HFFc6 (cell line): ENCODE results near the gene C19orf38. TPM values are rescaled to one million over a fixed set of nuclear protein-coding genes. Genes with fewer than 3 reads are reported as not detected.
"Not testable (repeated sequence)": the region's sequence is repeated elsewhere in the genome, so short reads cannot be mapped to it uniquely, and the experiment has no call there.

Source experiments
- DNase-seq: peaks from one replicate; pipeline ENCODE4 v3.0.0-alpha.2; 2018
- H3K27ac Mint-ChIP-seq: 2 replicates; pipeline ENCODE4 v1.8.0; 2020; ENCODE audit warnings: mild to moderate bottlenecking, mixed read lengths
- H3K27me3 Mint-ChIP-seq: 2 replicates; pipeline ENCODE4 v1.8.0; 2021; ENCODE audit warnings: mild to moderate bottlenecking, moderate library complexity, mixed read lengths; ENCODE audit not compliant: insufficient read depth
- H3K36me3 Mint-ChIP-seq: 2 replicates; pipeline ENCODE4 v1.8.0; 2021; ENCODE audit warnings: low read depth, mixed read lengths
- H3K4me1 Mint-ChIP-seq: 2 replicates; pipeline ENCODE4 v1.8.0; 2020; ENCODE audit warnings: low read depth, mixed read lengths
- H3K4me3 Mint-ChIP-seq: 2 replicates; pipeline ENCODE4 v1.8.0; 2020; ENCODE audit warnings: mild to moderate bottlenecking, moderate library complexity, mixed read lengths
- H3K9me3 Mint-ChIP-seq: 2 replicates; pipeline ENCODE4 v1.8.0; 2020; ENCODE audit warnings: mild to moderate bottlenecking, mixed read lengths
- CTCF ChIP-seq: fragments of 200-600 bp; sonication (generic); IDR thresholded peaks from 2 replicates; pipeline ENCODE4 v1.5.0; 2021; ENCODE audit warnings: antibody characterized with exemption, mild to moderate bottlenecking
- total RNA-seq, 6 experiments: library from RNA; stranded (reverse); fragmentation: NEBNext Ultra II Directional; extraction: Animal tissue kit (Norgen Biotek cat#: 25700); gene quantifications; 2 replicates in 1 of 6; 3 replicates in 5 of 6; pipeline ENCODE4 v1.2.3, GENCODE V29; 2021

The C19orf38 gene
- total RNA-seq, 6 experiments from 2014 or later, result 0.40 to 0.71 TPM; not detected in 4

DNA sequence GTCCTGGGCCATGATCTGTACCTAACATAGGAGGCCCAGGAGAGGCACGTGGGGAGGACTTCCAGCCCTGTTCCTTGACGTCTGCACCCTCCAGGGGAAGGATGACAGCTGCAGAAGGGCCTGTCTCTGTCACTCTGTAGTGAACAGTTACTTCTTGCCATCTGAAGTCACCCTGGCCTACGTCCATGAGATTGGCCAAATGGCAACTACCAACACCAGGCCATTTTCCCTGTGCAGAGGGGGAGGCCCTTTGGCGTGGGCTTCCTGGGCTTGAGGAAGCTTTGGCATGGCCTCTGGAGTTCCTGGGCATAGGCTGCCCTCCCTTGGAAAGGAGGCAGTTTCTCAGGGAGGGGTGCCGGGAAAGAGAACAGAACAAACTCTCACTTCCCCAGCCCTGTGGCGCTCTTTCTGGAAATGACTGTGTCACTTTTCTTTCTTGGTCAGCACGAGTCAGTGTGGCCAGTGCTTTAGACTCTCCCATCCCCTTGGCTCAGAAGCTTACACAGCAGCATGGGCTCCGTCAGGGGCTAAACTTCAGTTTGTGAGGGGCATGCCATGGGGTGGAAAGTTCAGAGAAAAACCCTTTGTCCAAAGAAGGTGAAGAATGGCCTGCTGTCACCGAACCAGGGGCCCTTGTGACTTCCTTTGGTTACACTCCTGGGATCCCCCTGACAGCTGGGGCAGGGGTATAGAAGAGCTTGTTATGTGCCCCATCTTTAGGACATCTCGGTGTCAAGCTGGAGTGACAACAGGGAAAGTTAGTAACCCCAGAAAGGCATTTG, 28.4 kb downstream of the C19orf38 start:
- no peak overlapping the region for H3K4me3 Mint-ChIP-seq
- TF ChIP-seq CTCF, result no peak
- DNase-seq, result no peak
- H3K36me3 Mint-ChIP-seq, result no peaks in the 10 kb centered on the region; the same call in 1 of the 2 replicates
- peaks cover 34% of the 10 kb centered on the region for H3K4me1 Mint-ChIP-seq
- peak overlapping the region; percentile 31; the same call in 1 of the 2 replicates for H3K27ac Mint-ChIP-seq
- H3K9me3 Mint-ChIP-seq, result no peaks in the 10 kb centered on the region
- H3K27me3 Mint-ChIP-seq, result no peaks in the 10 kb centered on the region; the same call in 1 of the 2 replicates

DNA sequence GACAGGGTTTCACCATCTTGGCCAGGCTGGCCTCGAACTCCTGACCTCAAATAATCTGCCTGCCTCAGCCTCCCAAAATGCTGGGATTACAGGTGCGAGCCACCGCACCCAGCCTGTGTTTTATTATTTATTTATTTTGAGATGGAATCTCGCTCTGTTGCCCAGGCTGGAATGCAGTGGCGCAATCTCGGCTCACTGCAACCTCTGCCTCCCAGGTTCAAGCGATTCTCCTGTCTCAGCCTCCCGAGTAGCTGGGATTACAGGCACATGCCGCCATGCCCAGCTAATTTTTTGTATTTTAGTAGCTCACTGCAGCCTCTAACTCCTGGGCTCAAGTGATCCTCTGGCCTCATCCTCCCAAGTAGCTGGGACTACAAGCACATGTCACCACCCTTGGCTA, 29.4 kb downstream of the C19orf38 start:
- H3K27me3 Mint-ChIP-seq, H3K36me3 Mint-ChIP-seq, H3K9me3 Mint-ChIP-seq, H3K4me3 Mint-ChIP-seq, DNase-seq: not testable (repeated sequence)
- peaks cover 33% of the 10 kb centered on the region for H3K4me1 Mint-ChIP-seq
- peak overlapping the region; percentile 52 for H3K27ac Mint-ChIP-seq

GRCh38 chr19:10878253-10878652, 30.0 kb downstream of the C19orf38 start:
- Mint-ChIP-seq H3K9me3 (no peaks in the 10 kb centered on the region), H3K36me3 (no peaks in the 10 kb centered on the region), H3K27ac (peak overlapping the region; percentile 52), H3K4me1 (peaks cover 27% of the 10 kb centered on the region), H3K27me3 (no peaks in the 10 kb centered on the region; the same call in 1 of the 2 replicates), H3K4me3 (peak overlapping the region; percentile 47)
- no peak for DNase-seq
- TF ChIP-seq CTCF, result no peak

DNA sequence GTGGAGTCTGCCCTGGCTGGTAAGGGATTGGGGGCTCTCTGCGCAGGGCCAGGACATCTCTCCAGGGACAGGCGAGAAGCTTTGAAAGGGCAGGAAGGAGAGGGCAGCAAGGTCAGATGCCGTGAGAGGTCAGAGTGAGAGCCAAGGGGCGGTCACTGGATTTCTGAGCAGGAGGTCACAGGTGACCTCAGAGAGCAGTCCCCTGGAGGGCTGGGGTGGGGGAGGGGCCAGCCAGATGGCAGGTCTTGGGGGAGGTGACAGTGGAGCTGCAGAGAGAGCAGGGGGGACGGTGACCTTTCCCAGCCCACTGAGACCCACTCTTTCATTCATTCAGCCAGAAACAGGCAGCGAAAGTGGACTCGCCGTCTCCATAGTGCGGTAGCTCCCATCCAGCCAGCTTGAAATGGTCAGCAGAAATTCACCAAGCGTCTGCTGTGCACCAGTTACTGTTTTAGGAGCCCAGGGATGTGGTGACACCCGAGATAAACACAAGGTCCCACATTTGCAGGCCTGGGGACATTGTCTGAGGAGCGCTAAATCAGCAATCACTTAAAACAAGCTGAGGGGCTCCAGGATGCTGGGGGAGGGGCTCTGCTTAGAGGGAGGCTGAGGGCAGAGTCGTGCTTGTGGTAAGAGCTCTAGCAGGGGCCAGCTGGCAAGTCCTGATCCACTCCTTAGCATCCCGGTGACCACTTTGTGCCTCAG, 33.3 kb downstream of the C19orf38 start:
- Mint-ChIP-seq H3K4me3 (no peak overlapping the region), H3K36me3 (no peaks in the 10 kb centered on the region), H3K4me1 (peaks cover 38% of the 10 kb centered on the region), H3K9me3 (no peaks in the 10 kb centered on the region), H3K27ac (no peak overlapping the region), H3K27me3 (no peaks in the 10 kb centered on the region; the same call in 1 of the 2 replicates)
- no peak for DNase-seq
- TF ChIP-seq CTCF, result no peak

DNA sequence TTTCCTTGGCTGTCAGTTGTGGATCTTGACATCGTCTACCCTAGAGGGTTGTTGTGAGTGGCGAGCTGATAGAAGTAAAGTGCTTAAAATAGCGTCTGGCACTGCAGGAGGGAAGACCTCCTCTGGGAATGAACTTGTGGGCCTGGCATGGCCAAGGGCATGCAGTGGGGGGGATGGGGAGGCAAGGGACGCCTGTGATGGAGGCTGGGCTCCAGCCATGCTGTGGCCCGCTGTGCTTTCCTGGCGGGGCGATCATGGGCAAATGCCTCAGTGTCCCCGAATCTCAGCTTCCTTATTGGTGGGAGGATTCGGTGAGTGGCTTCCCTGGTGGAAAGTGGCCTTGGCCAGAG, 33.9 kb downstream of the C19orf38 start:
- H3K9me3 Mint-ChIP-seq, result no peaks in the 10 kb centered on the region
- H3K27ac Mint-ChIP-seq, result no peak overlapping the region
- H3K27me3 Mint-ChIP-seq, result no peaks in the 10 kb centered on the region; the same call in 1 of the 2 replicates
- no peaks in the 10 kb centered on the region for H3K36me3 Mint-ChIP-seq
- TF ChIP-seq CTCF, result no peak
- H3K4me3 Mint-ChIP-seq, result no peak overlapping the region
- no peak for DNase-seq
- peaks cover 37% of the 10 kb centered on the region for H3K4me1 Mint-ChIP-seq

GRCh38 chr19:10884274-10884673, 36.1 kb downstream of the C19orf38 start:
- no peak overlapping the region for H3K4me3 Mint-ChIP-seq
- H3K27ac Mint-ChIP-seq, result peak overlapping the region; percentile 82
- no peaks in the 10 kb centered on the region for H3K36me3 Mint-ChIP-seq
- peaks cover 34% of the 10 kb centered on the region for H3K4me1 Mint-ChIP-seq
- H3K9me3 Mint-ChIP-seq, result no peaks in the 10 kb centered on the region
- peak; percentile 76 for DNase-seq
- peaks cover 3% of the 10 kb centered on the region for H3K27me3 Mint-ChIP-seq
- no peak for TF ChIP-seq CTCF
